K562 (cell line): ENCODE results near the gene WDFY2. TPM values are rescaled to one million over a fixed set of nuclear protein-coding genes. Genes with fewer than 3 reads are reported as not detected.
A peak's percentile ranks its signal among the peaks of the same experiment; 100 is the strongest.

Experiments
- ARID1B ChIP-seq: fragments of 450-650 bp; IDR thresholded peaks from 2 replicates; pipeline ENCODE4 v1.6.1; 2016; ENCODE audit warnings: antibody characterized with exemption, mild to moderate bottlenecking, inconsistent platforms
- DNMT1 ChIP-seq: fragments of 450-650 bp; IDR thresholded peaks from 2 replicates; pipeline ENCODE4 v1.6.1; 2016; ENCODE audit warnings: antibody characterized with exemption, mild to moderate bottlenecking
- GABPA ChIP-seq: fragments of 200-800 bp; sonication (Bioruptor generic); conservative IDR thresholded peaks from 2 replicates; pipeline ENCODE4 v1.6.1; 2016; ENCODE audit warnings: low read depth, missing genetic modification characterization, missing compliant biosample characterization
- HDAC1 ChIP-seq, 2 experiments: fragments of 450-650 bp; IDR thresholded peaks; 2 replicates each; pipeline ENCODE4 v1.6.1; 2016 to 2017; ENCODE audit warnings: inconsistent platforms in 1 of 2, mild to moderate bottlenecking in 1 of 2, moderate library complexity in 1 of 2
- SPI1 ChIP-seq: IDR thresholded peaks from 2 replicates; pipeline ENCODE4 v1.6.1; 2011; ENCODE audit warnings: low read depth, low read length, control low read depth, borderline replicate concordance
- polyA plus RNA-seq, 8 experiments: library from polyadenylated mRNA; depleted of rRNA in 4 of 8; stranded (reverse) in 5 of 8; unstranded in 3 of 8; fragments of >200 nt; fragmentation: Nextera tagmentation in 2 of 8; fragmentation: Illumina TruSeq in 1 of 8; extraction: Ambion mirVana in 2 of 8; extraction: Trizol in 1 of 8; gene quantifications; 2 replicates each; pipeline versions ENCODE4 v1.2.1 to v1.2.3, GENCODE V29; 2011 to 2014; ENCODE audit warnings: inconsistent platforms in 1 of 8, missing spikeins in 1 of 8
- total RNA-seq, 7 experiments: library from RNA; depleted of rRNA in 6 of 7; stranded (reverse); fragments of >200 nt in 6 of 7; fragmentation: Illumina TruSeq in 2 of 7; extraction: Trizol in 2 of 7; gene quantifications; 2 replicates each; pipeline versions ENCODE4 v1.2.1 to v1.2.3, GENCODE V29; 2011 to 2021; ENCODE audit warnings: low replicate concordance in 1 of 7
- TF ChIP-seq, protein P1 (sequence below): fragments of 450-650 bp; IDR thresholded peaks from 2 replicates; pipeline ENCODE4 v1.6.1; 2017; ENCODE audit warnings: antibody characterized with exemption, mild to moderate bottlenecking
- TF ChIP-seq, protein P2 (sequence below): fragments of 250-450 bp; sonication (Bioruptor Pico); IDR thresholded peaks from 2 replicates; pipeline ENCODE4 v1.4.0; 2020
- TF ChIP-seq, protein P3 (sequence below): sonication (generic); IDR thresholded peaks from 2 replicates; pipeline ENCODE4 v1.6.1; 2016
- TF ChIP-seq, protein P4 (sequence below): fragments of 450-650 bp; IDR thresholded peaks from 2 replicates; pipeline ENCODE4 v1.6.1; 2016; ENCODE audit warnings: low read depth

WDFY2 gene
- total and polyA plus RNA-seq, 9 of the 15 experiments (the other 6 are each of a cell fraction or from before 2014, with no cell fraction given): 0.66 to 6.4 (median 4.4) TPM

DNA sequence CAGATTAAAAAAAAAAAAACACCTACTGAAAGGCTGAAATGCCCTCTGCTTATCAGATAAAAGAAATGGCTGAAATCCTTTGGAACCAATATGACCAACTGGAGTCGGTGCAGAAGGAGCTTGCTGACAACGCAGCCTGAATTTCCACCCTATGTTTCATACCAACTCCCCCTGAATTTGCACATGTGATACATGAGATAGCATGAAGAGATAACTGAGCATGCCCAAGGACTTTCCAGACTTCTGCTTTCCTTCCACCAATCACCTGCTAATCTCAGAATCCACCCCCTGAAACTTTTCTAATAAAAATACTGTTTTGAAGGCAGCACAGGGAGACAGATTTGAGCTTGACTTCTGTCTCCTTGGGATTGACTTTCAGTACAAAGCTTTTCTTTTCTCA is 32.2 kb upstream of the WDFY2 start (continued):
- TF ChIP-seq, protein P1, sequence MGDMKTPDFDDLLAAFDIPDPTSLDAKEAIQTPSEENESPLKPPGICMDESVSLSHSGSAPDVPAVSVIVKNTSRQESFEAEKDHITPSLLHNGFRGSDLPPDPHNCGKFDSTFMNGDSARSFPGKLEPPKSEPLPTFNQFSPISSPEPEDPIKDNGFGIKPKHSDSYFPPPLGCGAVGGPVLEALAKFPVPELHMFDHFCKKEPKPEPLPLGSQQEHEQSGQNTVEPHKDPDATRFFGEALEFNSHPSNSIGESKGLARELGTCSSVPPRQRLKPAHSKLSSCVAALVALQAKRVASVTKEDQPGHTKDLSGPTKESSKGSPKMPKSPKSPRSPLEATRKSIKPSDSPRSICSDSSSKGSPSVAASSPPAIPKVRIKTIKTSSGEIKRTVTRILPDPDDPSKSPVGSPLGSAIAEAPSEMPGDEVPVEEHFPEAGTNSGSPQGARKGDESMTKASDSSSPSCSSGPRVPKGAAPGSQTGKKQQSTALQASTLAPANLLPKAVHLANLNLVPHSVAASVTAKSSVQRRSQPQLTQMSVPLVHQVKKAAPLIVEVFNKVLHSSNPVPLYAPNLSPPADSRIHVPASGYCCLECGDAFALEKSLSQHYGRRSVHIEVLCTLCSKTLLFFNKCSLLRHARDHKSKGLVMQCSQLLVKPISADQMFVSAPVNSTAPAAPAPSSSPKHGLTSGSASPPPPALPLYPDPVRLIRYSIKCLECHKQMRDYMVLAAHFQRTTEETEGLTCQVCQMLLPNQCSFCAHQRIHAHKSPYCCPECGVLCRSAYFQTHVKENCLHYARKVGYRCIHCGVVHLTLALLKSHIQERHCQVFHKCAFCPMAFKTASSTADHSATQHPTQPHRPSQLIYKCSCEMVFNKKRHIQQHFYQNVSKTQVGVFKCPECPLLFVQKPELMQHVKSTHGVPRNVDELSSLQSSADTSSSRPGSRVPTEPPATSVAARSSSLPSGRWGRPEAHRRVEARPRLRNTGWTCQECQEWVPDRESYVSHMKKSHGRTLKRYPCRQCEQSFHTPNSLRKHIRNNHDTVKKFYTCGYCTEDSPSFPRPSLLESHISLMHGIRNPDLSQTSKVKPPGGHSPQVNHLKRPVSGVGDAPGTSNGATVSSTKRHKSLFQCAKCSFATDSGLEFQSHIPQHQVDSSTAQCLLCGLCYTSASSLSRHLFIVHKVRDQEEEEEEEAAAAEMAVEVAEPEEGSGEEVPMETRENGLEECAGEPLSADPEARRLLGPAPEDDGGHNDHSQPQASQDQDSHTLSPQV: no peak
- TF ChIP-seq ARID1B (peak; percentile 26; the same call in 1 of the 2 replicates), SPI1 (peak; percentile 79), HDAC1 (IDR thresholded peaks at IDR 0.05) (no peak), GABPA (tag) (no peak), DNMT1 (no peak)
- TF ChIP-seq, protein P2, sequence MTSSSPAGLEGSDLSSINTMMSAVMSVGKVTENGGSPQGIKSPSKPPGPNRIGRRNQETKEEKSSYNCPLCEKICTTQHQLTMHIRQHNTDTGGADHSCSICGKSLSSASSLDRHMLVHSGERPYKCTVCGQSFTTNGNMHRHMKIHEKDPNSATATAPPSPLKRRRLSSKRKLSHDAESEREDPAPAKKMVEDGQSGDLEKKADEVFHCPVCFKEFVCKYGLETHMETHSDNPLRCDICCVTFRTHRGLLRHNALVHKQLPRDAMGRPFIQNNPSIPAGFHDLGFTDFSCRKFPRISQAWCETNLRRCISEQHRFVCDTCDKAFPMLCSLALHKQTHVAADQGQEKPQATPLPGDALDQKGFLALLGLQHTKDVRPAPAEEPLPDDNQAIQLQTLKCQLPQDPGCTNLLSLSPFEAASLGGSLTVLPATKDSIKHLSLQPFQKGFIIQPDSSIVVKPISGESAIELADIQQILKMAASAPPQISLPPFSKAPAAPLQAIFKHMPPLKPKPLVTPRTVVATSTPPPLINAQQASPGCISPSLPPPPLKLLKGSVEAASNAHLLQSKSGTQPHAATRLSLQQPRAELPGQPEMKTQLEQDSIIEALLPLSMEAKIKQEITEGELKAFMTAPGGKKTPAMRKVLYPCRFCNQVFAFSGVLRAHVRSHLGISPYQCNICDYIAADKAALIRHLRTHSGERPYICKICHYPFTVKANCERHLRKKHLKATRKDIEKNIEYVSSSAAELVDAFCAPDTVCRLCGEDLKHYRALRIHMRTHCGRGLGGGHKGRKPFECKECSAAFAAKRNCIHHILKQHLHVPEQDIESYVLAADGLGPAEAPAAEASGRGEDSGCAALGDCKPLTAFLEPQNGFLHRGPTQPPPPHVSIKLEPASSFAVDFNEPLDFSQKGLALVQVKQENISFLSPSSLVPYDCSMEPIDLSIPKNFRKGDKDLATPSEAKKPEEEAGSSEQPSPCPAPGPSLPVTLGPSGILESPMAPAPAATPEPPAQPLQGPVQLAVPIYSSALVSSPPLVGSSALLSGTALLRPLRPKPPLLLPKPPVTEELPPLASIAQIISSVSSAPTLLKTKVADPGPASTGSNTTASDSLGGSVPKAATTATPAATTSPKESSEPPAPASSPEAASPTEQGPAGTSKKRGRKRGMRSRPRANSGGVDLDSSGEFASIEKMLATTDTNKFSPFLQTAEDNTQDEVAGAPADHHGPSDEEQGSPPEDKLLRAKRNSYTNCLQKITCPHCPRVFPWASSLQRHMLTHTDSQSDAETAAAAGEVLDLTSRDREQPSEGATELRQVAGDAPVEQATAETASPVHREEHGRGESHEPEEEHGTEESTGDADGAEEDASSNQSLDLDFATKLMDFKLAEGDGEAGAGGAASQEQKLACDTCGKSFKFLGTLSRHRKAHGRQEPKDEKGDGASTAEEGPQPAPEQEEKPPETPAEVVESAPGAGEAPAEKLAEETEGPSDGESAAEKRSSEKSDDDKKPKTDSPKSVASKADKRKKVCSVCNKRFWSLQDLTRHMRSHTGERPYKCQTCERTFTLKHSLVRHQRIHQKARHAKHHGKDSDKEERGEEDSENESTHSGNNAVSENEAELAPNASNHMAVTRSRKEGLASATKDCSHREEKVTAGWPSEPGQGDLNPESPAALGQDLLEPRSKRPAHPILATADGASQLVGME (CRISPR knock-in tag): no peak
- TF ChIP-seq, protein P3, sequence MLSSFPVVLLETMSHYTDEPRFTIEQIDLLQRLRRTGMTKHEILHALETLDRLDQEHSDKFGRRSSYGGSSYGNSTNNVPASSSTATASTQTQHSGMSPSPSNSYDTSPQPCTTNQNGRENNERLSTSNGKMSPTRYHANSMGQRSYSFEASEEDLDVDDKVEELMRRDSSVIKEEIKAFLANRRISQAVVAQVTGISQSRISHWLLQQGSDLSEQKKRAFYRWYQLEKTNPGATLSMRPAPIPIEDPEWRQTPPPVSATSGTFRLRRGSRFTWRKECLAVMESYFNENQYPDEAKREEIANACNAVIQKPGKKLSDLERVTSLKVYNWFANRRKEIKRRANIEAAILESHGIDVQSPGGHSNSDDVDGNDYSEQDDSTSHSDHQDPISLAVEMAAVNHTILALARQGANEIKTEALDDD: no peak
- TF ChIP-seq, protein P4, sequence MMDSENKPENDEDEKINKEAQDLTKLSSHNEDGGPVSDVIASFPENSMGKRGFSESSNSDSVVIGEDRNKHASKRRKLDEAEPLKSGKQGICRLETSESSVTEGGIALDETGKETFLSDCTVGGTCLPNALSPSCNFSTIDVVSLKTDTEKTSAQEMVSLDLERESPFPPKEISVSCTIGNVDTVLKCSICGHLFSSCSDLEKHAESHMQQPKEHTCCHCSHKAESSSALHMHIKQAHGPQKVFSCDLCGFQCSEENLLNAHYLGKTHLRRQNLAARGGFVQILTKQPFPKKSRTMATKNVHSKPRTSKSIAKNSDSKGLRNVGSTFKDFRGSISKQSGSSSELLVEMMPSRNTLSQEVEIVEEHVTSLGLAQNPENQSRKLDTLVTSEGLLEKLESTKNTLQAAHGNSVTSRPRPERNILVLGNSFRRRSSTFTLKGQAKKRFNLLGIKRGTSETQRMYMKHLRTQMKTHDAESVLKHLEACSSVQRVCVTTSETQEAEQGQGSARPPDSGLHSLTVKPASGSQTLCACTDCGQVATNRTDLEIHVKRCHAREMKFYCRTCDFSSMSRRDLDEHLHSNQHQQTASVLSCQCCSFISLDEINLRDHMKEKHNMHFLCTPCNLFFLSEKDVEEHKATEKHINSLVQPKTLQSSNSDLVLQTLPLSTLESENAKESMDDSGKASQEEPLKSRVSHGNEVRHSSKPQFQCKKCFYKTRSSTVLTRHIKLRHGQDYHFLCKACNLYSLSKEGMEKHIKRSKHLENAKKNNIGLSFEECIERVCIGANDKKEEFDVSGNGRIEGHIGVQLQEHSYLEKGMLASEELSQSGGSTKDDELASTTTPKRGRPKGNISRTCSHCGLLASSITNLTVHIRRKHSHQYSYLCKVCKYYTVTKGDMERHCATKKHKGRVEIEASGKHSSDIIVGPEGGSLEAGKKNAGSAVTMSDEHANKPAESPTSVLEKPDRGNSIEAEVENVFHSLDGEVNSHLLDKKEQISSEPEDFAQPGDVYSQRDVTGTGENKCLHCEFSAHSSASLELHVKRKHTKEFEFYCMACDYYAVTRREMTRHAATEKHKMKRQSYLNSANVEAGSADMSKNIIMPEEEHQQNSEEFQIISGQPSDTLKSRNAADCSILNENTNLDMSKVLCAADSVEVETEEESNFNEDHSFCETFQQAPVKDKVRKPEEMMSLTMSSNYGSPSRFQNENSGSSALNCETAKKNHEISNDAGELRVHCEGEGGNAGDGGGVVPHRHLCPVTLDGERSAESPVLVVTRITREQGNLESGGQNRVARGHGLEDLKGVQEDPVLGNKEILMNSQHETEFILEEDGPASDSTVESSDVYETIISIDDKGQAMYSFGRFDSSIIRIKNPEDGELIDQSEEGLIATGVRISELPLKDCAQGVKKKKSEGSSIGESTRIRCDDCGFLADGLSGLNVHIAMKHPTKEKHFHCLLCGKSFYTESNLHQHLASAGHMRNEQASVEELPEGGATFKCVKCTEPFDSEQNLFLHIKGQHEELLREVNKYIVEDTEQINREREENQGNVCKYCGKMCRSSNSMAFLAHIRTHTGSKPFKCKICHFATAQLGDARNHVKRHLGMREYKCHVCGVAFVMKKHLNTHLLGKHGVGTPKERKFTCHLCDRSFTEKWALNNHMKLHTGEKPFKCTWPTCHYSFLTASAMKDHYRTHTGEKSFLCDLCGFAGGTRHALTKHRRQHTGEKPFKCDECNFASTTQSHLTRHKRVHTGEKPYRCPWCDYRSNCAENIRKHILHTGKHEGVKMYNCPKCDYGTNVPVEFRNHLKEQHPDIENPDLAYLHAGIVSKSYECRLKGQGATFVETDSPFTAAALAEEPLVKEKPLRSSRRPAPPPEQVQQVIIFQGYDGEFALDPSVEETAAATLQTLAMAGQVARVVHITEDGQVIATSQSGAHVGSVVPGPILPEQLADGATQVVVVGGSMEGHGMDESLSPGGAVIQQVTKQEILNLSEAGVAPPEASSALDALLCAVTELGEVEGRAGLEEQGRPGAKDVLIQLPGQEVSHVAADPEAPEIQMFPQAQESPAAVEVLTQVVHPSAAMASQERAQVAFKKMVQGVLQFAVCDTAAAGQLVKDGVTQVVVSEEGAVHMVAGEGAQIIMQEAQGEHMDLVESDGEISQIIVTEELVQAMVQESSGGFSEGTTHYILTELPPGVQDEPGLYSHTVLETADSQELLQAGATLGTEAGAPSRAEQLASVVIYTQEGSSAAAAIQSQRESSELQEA: no peak
